Measurements from ENCODE around the gene CCR5AS.

CCR5AS gene

DNA sequence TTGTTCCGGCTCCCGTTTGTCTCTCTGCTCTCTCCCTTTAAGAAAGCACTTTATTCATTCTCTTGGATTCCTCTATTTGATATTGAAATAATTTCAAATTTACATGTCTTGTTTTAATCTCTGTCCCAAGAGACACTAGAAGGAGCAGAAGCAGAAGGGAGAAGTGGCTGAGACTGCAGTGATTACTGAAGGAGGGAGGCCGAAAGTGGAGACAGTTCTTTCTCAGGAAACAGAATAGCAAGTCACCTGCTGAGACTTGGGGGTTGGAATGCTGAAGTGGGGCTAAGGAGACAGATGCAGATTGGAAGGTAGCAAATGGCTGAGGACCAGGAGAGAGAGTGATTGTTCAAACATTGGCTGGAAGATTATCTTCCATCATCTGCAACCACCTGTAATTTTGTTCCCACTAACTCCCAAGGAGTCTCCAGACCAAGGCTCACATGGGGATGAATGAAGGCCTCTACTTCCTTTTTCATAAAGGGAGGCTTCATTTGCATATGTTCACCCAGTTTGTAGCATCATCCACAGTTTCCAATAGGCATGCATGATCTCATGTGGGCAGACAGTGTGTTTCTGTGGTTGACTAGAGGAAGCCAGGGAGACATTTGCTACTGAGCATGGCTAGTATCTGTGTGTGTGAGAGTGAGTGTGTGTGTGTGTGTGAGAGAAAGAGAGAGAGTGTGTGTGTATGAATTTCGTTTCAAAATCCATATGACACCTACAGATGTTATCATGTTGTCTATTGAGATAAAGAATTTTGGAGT, 33.8 kb upstream of the CCR5AS start:
- Histone ChIP-seq H3K4ac (replicated peaks; ENCODE audit: insufficient read length, low read depth, low read length) (no peak overlapping the region), H3K23ac (ENCODE audit: insufficient read length) (no peak overlapping the region), H2BK120ac (replicated peaks; ENCODE audit: low read depth, low read length) (no peak overlapping the region), H3K36me3 (ENCODE audit: control insufficient read depth in 2 of 4, insufficient read depth in 4 of 4, low read length in 3 of 4) (no peaks in the 10 kb centered on the region), H2AK5ac (ENCODE audit: low read depth, low read length) (no peak overlapping the region), H2BK15ac (ENCODE audit: low read length) (no peak overlapping the region), H3K4me3 (ENCODE audit: extremely low read depth in 1 of 4, insufficient read depth in 2 of 4, low read depth in 3 of 4, low read length in 4 of 4) (no peak overlapping the region), H3K4me2 (ENCODE audit: insufficient read depth in 1 of 2, low read depth in 2 of 2, low read length in 2 of 2) (no peak overlapping the region; a peak in 1 of 4 replicates), H3K79me1 (ENCODE audit: low read depth, low read length) (no peaks in the 10 kb centered on the region), H2BK20ac (ENCODE audit: low read length) (no peak overlapping the region), H4K5ac (ENCODE audit: insufficient read length, low read depth, low read length) (no peak overlapping the region), H3K9ac (replicated peaks in 1 of 4; ENCODE audit: extremely low read depth in 1 of 4, low read depth in 3 of 4, low read length in 3 of 4) (no peak overlapping the region), H3K9me3 (ENCODE audit: insufficient read depth in 2 of 2, low read depth in 1 of 2, low read length in 1 of 2) (no peaks in the 10 kb centered on the region), H3K79me2 (ENCODE audit: control insufficient read depth in 1 of 2, insufficient read depth in 2 of 2, low read length in 2 of 2) (no peaks in the 10 kb centered on the region), H3K4me1 (replicated peaks in 1 of 4; ENCODE audit: control insufficient read depth in 3 of 4, insufficient read depth in 4 of 4, low read length in 3 of 4) (peaks cover 0 to 5% (median 2%) of the 10 kb centered on the region in 4 experiments; a peak in 4 of 7 replicates), H3K27me3 (replicated peaks in 1 of 4; ENCODE audit: control insufficient read depth in 3 of 4, extremely low read depth in 1 of 4, insufficient read depth in 3 of 4, low read length in 3 of 4) (no peaks in the 10 kb centered on the region), H3K23me2 (ENCODE audit: low read depth, low read length) (no peaks in the 10 kb centered on the region; the same call in 1 of the 2 replicates), H3K18ac (ENCODE audit: extremely low read depth, low read length) (no peak overlapping the region), H4K91ac (replicated peaks; ENCODE audit: insufficient read length, low read length) (no peak overlapping the region), H4K8ac (ENCODE audit: extremely low read depth, insufficient read depth, low read length) (no peak overlapping the region), H3K27ac (ENCODE audit: low read depth, low read length) (no peak overlapping the region), H3K14ac (ENCODE audit: insufficient read length) (no peak overlapping the region), H2AFZ (ENCODE audit: low read length) (no peak overlapping the region), H2BK5ac (ENCODE audit: low read depth, low read length) (no peak overlapping the region; the same call in 1 of the 2 replicates), H3K56ac (replicated peaks; ENCODE audit: insufficient read length, low read depth, low read length) (no peak overlapping the region), H2BK12ac (ENCODE audit: low read depth, low read length) (no peak overlapping the region; the same call in 1 of the 2 replicates), H4K20me1 (replicated peaks in 1 of 2; ENCODE audit: control insufficient read depth in 1 of 2, insufficient read depth in 2 of 2, low read length in 2 of 2) (no peaks in the 10 kb centered on the region)
- peak; percentile 78 for FAIRE-seq
- WGBS, 2 experiments (ENCODE audit: extremely low coverage in 1 of 2, insufficient coverage in 1 of 2, insufficient read length in 1 of 2, insufficient replicate concordance in 2 of 2, low coverage in 1 of 2, low lambda C conversion rate in 2 of 2, missing lambda C conversion rate in 1 of 2) = 84% methylated on average over 4 of the region's 4 CpGs; no CpG with 5 or more reads in 1 of the 2 experiments
- ChIA-PET POLR2A (ENCODE audit: partially characterized antibody) (no interaction called here), CTCF (ENCODE audit: partially characterized antibody) (interaction anchor here (2.9 kb wide), 1 partner anchor 8 kb away, joined by 27 read pairs; no protein-coding TSS in a partner anchor)
- TF ChIP-seq ZNF274 (IDR thresholded peaks at IDR 0.05; ENCODE audit: borderline replicate concordance, extremely low read depth, low read length) = no peak
- peak; percentile 56; the same call in 1 of the 2 replicates for TF ChIP-seq TEAD4 (IDR thresholded peaks at IDR 0.05; ENCODE audit: low read depth, low read length)
- DNase-seq (ENCODE audit: low read depth in 1 of 2, low spot score in 2 of 2) = no peak
